PC-9 (cell line): ENCODE measurements around the gene SRMS. TPM values are rescaled to one million over a fixed set of nuclear protein-coding genes. Genes with fewer than 3 reads are reported as not detected.

Experiments used
- BruUV-seq: library from RNA; stranded (reverse); fragments of 400-500 nt; replicated peaks from 2 replicates; lab custom pipeline; 2021; lab: Mats Ljungman, UMichigan
- CTCF ChIA-PET: fragments of 300-600 bp; sonication (Branson Sonifier 250); formaldehyde crosslinking; loops from one replicate; lab custom pipeline; 2022; ENCODE audit warnings: antibody characterized with exemption; lab: Charles Lee
- POLR2A ChIA-PET: fragments of 300-600 bp; sonication (Branson Sonifier 250); formaldehyde crosslinking; loops from one replicate; lab custom pipeline; 2022; ENCODE audit warnings: antibody characterized with exemption; ENCODE audit not compliant: unreplicated experiment; lab: Charles Lee
- DNase-seq, 2 experiments: peaks; one replicate each; pipeline versions ENCODE4 v3.0.0 to v3.0.0-alpha.2; 2015 to 2022; ENCODE audit warnings: mixed read lengths in 1 of 2
- H2AFZ ChIP-seq: fragments of 200-600 bp; sonication (generic); 2 replicates; pipeline ENCODE4 v1.8.1; 2017; ENCODE audit warnings: antibody characterized with exemption
- H3F3A ChIP-seq: fragments of 200-600 bp; sonication (generic); 2 replicates; pipeline ENCODE4 v1.8.1; 2017; ENCODE audit warnings: antibody characterized with exemption, mild to moderate bottlenecking, low read depth; ENCODE audit not compliant: insufficient read depth
- H3K27ac ChIP-seq: fragments of 200-600 bp; sonication (generic); 2 replicates; pipeline ENCODE4 v1.6.1; 2016; ENCODE audit warnings: mixed run types
- H3K27me3 ChIP-seq: fragments of 200-600 bp; sonication (generic); 2 replicates; pipeline ENCODE4 v1.6.1; 2016; ENCODE audit warnings: low read depth, mixed run types; ENCODE audit not compliant: insufficient read depth
- H3K36me3 ChIP-seq: fragments of 200-600 bp; sonication (generic); 2 replicates; pipeline ENCODE4 v1.6.1; 2016; ENCODE audit warnings: low read depth, mixed run types
- H3K4me1 ChIP-seq: fragments of 200-600 bp; sonication (generic); replicated peaks from 2 replicates; pipeline ENCODE4 v1.6.1; 2016; ENCODE audit warnings: mixed run types; ENCODE audit not compliant: insufficient read depth
- H3K4me2 ChIP-seq: fragments of 200-600 bp; sonication (generic); 2 replicates; pipeline ENCODE4 v1.6.1; 2017; ENCODE audit warnings: mixed run types
- H3K4me3 ChIP-seq: fragments of 200-600 bp; sonication (generic); 2 replicates; pipeline ENCODE4 v1.6.1; 2016; ENCODE audit warnings: mixed run types
- H3K79me2 ChIP-seq: fragments of 200-600 bp; sonication (generic); 2 replicates; pipeline ENCODE4 v1.6.1; 2017; ENCODE audit warnings: low read depth, mixed run types
- H3K9me2 ChIP-seq: fragments of 200-600 bp; sonication (generic); 2 replicates; pipeline ENCODE4 v1.8.1; 2017; ENCODE audit warnings: mild to moderate bottlenecking; ENCODE audit not compliant: insufficient read depth
- H3K9me3 ChIP-seq: fragments of 200-600 bp; sonication (generic); 2 replicates; pipeline ENCODE4 v1.8.1; 2016; ENCODE audit warnings: low read depth; ENCODE audit not compliant: insufficient read depth
- H4K20me1 ChIP-seq: fragments of 200-600 bp; sonication (generic); 2 replicates; pipeline ENCODE4 v1.8.1; 2017; ENCODE audit not compliant: insufficient read depth
- CTCF ChIP-seq: fragments of 200-600 bp; sonication (generic); conservative IDR thresholded peaks from 2 replicates; pipeline ENCODE4 v1.6.1; 2017; ENCODE audit warnings: mixed run types, antibody characterized with exemption, mild to moderate bottlenecking, moderate library complexity
- EZH2 ChIP-seq: fragments of 200-600 bp; sonication (generic); IDR thresholded peaks from 2 replicates; pipeline ENCODE4 v1.8.0; 2017; ENCODE audit warnings: antibody characterized with exemption, low read depth
- intact Hi-C: fragments of 100-400 bp; cut with micrococcal nuclease; formaldehyde crosslinking; loops from one replicate; pipeline ENCODE4 v1.10.0; 2022; ENCODE audit not compliant: unreplicated experiment
- total RNA-seq: library from RNA; stranded (reverse); gene quantifications from 2 replicates; pipeline ENCODE4 v1.2.3, GENCODE V29; 2021

Gene SRMS
- total RNA-seq, 1 experiment from 2014 or later, result 1.2 TPM

DNA sequence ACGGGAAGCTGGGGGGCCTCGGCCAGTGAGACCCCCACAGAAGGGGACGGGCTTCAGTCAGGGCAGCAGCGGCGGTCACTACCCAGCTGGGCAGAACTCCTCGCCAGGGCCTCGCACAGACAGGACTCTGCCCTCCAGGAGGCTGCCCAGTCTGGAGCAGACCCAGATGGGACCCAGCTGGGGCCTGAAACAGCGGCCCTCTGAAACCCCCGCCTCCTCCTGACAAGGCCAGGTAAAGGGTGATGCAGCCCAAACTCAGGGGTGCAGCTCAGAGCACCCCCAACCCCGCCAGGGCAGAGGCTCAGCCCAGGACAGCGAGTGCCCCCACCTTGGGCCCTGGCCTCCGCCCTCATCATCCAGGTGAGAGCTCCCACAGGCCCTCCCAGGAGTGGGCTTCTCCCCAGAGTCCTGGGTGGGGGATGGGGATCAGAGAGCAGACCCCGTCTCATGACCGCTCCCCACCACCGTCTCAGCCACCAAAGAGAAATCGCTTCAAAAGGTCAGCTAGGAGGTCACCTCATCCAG lies 50.9 kb downstream of the SRMS start:
- Histone ChIP-seq H3K36me3 (no peaks in the 10 kb centered on the region), H3F3A (peaks cover 9% of the 10 kb centered on the region), H2AFZ (no peak overlapping the region), H3K9me2 (no peaks in the 10 kb centered on the region), H3K79me2 (no peaks in the 10 kb centered on the region), H3K4me2 (no peak overlapping the region), H4K20me1 (peaks cover 3% of the 10 kb centered on the region; the same call in 1 of the 2 replicates), H3K27ac (no peak overlapping the region), H3K27me3 (peaks cover 24% of the 10 kb centered on the region), H3K4me1 (no peaks in the 10 kb centered on the region), H3K9me3 (no peaks in the 10 kb centered on the region), H3K4me3 (no peak overlapping the region)
- ChIA-PET POLR2A (no interaction called here), CTCF (interaction anchor here (0.6 kb wide), 1 partner anchor 42 kb away, joined by 5 read pairs; no protein-coding TSS in a partner anchor)
- DNase-seq, result no peak
- no peak for TF ChIP-seq CTCF
- TF ChIP-seq EZH2, result no peak
- intact Hi-C loops, result loop anchor here (10.0 kb wide), 1 partner anchor 52 kb away; no protein-coding TSS in a partner anchor
- no TSS peak for BruUV-seq

- Histone ChIP-seq H2AFZ (no peak overlapping the region), H4K20me1 (peaks cover 3% of the 10 kb centered on the region; the same call in 1 of the 2 replicates), H3K36me3 (no peaks in the 10 kb centered on the region), H3K27ac (no peak overlapping the region), H3K4me3 (no peak overlapping the region), H3K4me2 (no peak overlapping the region), H3K79me2 (no peaks in the 10 kb centered on the region), H3K9me2 (no peaks in the 10 kb centered on the region), H3K4me1 (no peaks in the 10 kb centered on the region), H3K27me3 (peaks cover 24% of the 10 kb centered on the region), H3F3A (peaks cover 6% of the 10 kb centered on the region), H3K9me3 (no peaks in the 10 kb centered on the region)
- BruUV-seq, result no TSS peak
- ChIA-PET CTCF (interaction anchor here (0.6 kb wide), 1 partner anchor 42 kb away, joined by 5 read pairs; no protein-coding TSS in a partner anchor), POLR2A (no interaction called here)
- TF ChIP-seq CTCF (peak; percentile 91), EZH2 (no peak)
- intact Hi-C loops, result loop anchor here (10.0 kb wide), 1 partner anchor 51 kb away; no protein-coding TSS in a partner anchor
- no peak for DNase-seq
Observed at GRCh38 chr20:63495741-63496595, 51.6 kb downstream of the SRMS start.

DNA sequence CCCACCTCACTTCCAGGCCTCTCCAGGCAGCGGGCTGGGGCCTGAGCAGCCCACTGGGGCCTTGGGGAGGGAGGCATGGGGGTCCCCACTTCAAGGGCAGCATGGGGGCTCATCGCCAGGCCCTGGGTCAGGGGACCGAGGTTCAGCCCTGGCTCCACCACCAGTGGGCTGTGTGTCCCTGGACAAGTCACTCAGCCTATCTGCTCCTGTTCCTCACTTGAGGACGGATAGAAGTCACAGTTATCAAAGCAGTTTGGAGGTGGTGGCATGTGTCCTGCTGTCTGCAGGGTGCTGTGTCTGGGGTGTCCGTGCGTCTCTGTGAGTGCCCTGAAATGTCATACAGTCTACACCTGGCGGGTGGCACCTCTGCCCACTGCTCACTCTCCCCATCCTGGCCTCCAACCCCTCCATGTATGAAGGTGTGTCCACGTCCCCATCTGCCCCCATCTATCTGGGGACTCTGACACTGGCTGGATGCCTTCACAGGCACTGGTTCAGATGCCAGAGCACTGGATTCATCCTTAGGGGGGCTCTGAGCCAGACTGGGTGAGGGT lies 52.3 kb downstream of the SRMS start:
- TF ChIP-seq EZH2 (no peak), CTCF (no peak)
- Histone ChIP-seq H3K9me3 (no peaks in the 10 kb centered on the region), H3F3A (peaks cover 4% of the 10 kb centered on the region; the same call in 1 of the 2 replicates), H3K36me3 (no peaks in the 10 kb centered on the region), H3K27ac (no peak overlapping the region), H3K4me3 (no peak overlapping the region), H3K4me2 (no peak overlapping the region), H3K9me2 (no peaks in the 10 kb centered on the region), H3K27me3 (peaks cover 23% of the 10 kb centered on the region), H3K4me1 (no peaks in the 10 kb centered on the region), H3K79me2 (no peaks in the 10 kb centered on the region), H2AFZ (no peak overlapping the region), H4K20me1 (peaks cover 3% of the 10 kb centered on the region; the same call in 1 of the 2 replicates)
- DNase-seq, result no peak
- CTCF ChIA-PET, result no interaction called here
- POLR2A ChIA-PET, result interaction anchor here (0.5 kb wide), 1 partner anchor 150 kb away, joined by 3 read pairs; no protein-coding TSS in a partner anchor
- no TSS peak for BruUV-seq
- intact Hi-C loops, result loop anchor here (10.0 kb wide), 1 partner anchor 50 kb away; no protein-coding TSS in a partner anchor
